HG02840 (cell line): ENCODE measurements around the gene HIVEP1.
"Not testable (repeated sequence)": the region's sequence is repeated elsewhere in the genome, so short reads cannot be mapped to it uniquely, and the experiment has no call there.

Experiments used
- ATAC-seq: cut with Tn5 transposase; IDR thresholded peaks from one replicate; pipeline ENCODE4 v1.9.1; 2021; ENCODE audit warnings: mild to moderate bottlenecking, moderate library complexity, moderate number of reproducible peaks; ENCODE audit not compliant: unreplicated experiment, low FRiP score

HIVEP1 gene

DNA sequence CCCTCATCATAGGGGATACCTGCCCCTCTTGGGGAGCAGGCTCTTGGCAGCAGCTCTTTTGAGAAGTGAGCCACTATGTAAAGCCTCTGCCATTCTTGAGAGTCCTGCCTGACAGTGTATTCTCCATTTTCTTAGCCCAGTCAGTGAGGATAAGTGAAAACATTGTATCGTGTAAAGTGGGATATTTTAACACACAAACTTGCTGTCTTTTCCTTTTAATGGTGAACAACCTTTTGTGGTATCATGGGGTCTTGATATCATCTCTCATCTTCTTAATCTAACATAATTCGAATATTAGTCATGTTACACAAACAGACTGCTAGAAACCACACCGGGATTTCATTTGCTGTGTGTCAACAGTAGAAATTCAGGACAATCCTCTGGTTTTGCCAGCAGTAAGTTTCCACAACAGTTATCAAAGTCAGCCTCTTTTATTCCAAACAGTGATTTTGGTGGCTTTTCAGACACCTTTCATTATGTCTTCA, 136.2 kb downstream of the HIVEP1 start:
- no peak for ATAC-seq

DNA sequence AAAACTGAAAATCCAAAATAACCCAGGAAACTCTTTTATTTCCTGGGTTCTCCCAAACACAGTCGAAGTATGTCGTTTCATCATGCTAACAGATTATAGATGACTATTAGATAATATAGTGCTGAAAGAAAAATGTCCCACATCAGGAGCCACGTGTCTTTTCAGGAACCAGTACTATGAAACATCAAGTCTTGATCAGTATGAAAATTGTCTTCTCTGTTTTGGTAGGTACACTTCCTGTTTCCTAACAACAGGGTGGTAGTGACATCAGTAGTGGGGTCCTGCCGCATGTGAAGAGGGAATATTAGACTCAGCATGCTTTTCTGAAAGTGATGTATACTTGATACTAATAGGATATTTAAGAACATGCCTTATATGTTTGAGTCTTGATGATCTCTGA, 136.7 kb downstream of the HIVEP1 start:
- ATAC-seq: no peak

DNA sequence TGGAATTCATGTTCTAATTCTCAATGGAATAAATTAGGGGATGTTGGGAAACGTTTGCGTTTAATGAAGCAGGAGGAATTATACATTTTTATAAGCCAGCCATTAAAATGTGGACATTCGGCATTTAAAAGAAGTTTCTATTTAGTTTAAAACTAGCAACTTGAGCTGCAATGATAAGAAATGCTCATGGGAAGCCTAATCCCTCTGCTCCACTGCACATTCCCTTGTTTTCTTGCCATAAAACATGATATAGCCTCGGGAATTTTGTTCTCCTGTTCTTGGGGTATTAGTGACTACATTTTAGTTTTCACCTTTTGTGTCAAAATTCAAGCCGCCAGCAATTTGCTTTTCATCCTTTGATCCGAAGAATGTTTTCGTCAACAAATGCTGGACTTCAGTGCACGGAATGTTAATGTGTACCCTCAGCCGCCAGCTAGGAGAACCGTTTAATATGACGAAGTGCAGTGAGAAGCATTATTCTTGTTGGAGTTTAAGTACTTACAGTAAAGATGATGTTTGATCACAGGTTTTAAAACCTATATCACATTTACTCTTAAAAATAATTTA, 137.9 kb downstream of the HIVEP1 start:
- ATAC-seq: no peak

DNA sequence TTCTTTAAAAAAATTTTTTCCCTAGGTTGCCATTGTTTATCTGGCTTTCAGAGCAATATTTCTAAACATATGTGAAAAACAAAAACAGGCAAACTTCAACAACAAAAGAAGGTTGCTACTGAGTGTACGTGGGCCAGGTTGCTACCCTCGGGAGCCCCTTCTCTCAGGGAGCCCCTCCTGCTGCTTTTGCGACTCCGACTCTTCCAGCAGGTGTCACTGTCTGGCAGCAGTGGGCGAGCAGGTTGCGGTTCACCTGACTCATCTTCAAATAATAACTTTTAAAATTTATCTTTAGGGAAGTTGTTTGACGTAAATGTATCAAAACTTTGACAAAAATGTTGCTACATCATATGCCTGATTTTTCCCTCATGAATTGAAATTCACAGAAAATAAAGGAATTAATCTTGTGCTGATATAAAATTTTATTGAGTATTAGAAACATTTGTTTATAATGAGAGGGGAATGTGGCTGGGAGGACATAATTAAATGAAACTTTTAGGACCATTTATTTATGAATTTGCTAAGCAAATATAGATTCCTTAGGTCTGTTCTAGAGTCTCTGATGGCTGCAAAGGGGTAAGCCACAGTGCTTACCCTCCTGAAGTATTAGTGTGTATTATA, 138.8 kb downstream of the HIVEP1 start:
- no peak for ATAC-seq

DNA sequence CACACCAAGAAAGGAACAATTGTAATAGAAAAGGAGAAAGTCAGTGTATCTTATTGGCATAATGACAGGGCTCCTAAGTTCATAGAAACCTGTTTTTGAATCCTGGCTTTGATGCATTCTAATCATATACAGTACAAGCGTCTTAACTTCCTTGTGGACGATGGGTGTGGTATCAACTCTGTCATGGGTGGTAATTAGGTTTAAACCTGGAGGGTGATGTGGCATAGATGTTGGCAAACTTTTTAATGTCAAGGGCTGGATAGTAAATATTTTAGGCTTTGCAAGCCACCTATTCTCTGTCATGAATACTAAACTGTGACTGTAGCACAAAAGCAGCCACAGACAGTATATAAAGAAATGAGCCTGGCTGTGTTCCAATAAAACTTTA, 139.3 kb downstream of the HIVEP1 start:
- no peak for ATAC-seq

DNA sequence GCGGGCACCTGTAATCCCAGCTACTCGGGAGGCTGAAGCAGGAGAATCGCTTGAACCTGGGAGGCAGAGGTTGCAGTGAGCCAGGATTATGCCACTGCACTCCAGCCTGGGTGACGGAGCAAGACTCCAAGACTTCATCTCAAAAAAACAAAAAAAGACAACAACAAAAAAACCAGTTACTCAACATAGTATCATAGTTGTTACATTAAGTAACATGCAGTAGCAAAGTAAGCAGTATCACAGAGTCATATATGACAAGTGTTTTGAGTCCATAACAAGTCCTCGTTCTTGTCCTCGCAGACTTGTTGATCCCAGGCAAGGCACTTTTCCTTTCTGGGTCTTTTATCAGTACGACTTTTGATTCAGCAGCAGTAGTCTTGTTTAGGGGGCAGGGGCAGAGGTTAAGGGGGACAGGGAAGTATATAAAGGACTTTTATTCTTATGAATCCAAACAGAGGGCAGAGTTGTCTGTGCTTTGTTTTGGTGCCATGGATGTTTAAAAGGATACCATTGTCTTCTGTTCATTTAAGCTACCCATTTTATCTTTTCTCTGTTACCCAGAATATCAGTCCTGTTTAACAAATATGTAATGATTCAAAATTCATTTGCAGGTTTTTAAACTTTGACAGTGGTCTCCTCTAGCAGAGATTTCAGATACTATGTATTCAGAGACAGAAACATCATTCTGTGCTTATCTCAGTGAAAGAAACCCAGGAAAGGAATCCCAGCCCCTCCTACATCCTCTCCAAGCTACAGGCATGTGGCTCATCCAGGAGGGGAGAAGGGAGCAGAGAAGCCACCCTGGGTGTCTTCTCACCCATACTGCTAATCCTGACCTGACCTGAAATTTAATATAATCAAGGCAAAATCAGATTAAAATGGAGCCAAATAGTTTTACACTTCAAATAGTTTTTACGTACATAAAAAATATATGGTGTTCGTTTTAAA, 140.2 kb downstream of the HIVEP1 start:
- no peak for ATAC-seq

DNA sequence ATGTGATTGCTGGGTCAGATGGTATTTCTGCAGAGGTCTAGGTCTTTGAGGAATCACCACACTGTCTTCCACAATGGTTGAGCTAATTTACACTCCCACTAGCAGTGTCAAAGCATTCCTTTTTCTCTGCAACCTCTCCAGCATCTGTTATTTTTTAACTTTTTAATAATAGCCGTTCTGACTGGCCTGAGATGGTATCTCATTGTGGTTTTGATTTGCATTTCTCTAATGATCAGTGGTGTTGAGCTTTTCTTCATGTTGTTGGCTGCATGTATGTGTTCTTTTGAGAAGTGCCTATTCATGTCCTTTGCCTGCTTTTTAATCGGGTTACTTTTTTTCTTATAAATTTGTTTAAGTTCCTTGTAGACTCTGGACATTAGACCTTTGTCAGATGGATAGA, 143.7 kb downstream of the HIVEP1 start:
- ATAC-seq: not testable (repeated sequence)

DNA sequence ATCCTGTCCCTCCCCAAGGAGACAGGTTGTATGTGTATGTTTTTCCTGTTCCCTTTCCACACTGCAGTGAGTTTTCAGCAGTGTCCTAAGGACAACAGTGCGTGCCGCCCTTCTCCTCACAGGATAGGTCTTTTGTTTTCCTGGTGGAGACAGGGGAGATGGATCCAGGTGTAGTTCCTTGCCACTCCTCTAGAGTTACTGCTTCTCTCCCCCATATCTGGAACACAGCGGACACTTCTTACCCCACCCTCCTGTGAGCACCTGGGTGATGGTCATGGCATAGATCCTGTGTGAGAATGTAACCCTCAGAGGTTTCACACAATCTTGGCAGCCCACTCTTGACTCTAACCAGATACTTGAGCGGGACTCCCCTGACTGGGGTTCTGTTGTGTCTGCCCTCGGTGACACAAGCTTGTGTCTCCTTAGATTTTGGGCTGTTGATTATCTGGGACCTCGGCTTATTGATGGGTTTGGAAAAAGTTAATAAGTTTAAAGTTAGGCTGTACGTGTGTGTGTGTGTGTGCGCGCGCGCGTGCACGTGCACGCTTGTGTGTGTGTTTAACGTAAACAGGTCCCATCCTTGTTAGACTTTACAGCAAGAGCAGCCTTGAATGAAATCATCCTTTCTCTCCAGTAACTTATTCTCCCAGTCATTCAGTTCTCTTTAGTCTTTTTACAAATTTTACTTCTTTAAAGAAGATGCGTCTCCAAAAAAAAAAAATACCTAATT, 146.7 kb downstream of the HIVEP1 start:
- no peak for ATAC-seq

DNA sequence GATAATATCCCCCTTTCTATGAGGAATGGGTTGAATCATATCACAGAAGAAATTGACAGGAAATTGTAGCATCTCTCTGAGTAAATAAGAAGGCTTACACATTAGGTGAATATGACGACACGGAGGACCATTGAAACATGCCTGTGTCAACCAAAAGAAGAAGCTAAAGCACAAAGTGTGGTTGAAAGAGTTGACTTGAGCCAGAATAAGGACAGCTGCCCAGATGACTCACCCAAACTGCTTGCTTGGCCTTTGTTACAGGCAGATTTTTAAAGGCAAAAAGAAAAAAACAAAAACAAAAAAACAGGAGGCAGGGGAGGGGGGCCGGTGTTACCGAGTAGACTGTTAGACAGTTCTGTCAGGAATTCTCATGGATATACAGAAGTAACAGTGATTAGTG, 148.2 kb downstream of the HIVEP1 start:
- ATAC-seq: no peak

DNA sequence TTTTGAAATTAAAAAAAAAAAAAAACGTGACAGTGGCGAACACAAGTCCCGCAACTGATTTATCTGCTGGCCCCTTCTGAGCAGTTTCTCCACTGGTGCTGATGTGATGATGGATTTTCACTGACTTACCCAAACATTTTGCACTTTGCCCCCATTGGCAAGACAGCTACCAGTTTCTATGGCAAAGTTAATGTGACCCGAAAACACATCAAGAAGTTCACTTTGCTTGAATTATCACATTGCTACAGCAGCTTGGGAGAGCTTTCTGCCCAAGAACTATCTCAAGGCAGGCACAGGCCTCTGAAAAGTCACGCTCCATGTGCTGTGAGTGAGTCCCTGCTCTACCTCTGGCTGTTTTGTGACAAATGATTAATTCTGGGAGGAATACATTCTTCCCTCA, 150.1 kb downstream of the HIVEP1 start:
- ATAC-seq: no peak

DNA sequence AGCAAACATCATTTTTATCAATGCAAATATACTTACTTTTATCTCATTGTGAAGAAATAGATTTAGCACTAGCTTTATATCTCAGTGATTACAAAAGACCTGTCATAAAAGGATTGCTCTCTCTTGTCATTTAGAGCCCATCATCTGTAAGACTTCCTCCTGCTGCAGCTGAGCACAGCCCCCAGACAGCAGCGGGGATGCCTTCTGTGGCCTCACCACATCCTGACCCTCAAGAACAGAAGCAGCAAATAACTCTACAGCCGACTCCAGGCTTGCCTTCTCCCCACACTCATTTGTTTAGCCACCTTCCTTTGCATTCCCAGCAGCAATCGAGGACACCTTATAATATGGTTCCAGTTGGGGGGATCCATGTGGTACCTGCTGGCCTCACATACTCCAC, 151.0 kb downstream of the HIVEP1 start:
- ATAC-seq: no peak

DNA sequence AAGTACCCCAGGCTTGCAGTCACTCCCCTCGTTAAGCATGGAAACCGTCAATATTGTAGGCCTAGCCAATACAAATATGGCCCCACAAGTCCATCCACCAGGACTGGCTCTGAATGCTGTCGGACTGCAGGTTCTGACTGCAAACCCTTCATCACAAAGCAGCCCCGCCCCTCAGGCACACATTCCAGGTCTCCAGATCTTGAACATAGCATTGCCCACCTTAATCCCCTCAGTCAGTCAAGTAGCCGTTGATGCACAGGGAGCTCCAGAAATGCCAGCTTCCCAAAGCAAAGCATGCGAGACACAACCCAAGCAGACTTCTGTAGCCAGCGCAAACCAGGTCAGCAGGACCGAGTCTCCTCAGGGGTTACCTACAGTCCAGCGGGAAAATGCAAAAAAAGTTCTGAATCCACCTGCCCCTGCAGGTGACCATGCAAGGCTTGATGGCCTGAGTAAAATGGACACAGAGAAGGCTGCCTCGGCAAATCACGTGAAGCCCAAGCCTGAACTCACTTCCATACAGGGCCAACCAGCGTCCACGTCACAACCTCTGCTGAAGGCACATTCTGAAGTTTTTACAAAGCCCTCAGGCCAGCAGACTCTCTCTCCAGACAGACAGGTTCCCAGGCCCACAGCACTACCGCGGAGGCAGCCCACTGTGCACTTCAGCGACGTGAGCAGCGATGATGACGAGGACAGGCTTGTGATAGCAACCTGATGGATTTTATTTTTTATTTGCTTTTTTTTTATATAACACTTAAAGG, 151.8 kb downstream of the HIVEP1 start:
- no peak for ATAC-seq

DNA sequence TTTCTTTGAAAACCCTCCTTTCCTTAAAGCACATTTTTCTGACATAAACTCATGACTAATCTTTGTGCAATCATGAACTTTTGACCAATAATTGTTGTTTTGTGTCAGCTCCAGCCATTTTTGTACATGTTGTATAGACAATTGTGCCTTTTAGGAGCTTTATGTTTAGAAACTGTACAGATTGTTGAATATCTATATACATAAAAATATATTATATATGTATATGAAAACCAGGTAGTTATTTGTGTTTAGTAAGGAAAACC, 152.3 kb downstream of the HIVEP1 start:
- ATAC-seq: no peak

DNA sequence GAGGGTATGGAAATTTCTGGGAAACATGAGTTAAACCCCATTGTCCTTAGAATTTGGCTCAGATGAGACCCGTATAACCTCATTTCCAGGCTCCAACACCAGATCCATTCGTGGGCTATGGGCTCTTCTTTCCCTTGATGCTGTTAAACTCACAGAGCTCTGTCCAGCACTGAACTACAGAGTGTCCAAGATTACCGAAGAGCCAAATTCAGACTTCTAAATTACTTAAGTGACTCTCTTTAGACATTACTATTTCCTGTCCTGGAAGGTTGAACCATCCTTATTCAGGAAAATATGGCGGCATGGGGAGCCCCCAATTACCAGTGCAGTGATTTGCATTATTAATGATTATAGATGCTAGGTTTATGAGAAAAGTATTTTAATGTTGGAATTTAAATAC, 153.2 kb downstream of the HIVEP1 start:
- no peak for ATAC-seq

DNA sequence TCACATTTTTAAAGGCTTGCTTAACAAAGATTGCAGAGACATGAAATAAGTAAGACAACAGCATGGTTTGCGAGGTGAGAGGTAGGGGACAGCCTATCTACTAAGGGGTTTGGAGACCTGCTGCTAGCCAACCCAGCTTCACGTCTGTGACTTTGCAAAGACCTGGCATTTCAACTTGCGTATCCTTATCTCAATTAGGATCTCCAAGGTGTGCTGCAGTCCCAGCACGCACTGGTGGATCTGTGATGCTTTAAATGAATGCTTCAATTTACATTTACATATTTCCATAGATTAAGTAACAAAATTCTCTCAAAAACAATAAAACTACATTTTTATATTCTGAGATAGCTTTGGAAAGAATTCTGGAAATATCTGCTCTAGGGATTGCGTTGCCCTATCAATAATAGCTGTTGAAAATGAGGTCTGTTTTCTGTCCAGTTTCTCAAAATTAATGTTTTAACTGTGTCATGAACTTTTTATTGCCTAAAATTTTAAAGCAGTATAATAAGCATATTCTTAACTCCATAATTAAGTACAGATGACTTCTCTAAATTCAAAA, 153.7 kb downstream of the HIVEP1 start:
- ATAC-seq: no peak

DNA sequence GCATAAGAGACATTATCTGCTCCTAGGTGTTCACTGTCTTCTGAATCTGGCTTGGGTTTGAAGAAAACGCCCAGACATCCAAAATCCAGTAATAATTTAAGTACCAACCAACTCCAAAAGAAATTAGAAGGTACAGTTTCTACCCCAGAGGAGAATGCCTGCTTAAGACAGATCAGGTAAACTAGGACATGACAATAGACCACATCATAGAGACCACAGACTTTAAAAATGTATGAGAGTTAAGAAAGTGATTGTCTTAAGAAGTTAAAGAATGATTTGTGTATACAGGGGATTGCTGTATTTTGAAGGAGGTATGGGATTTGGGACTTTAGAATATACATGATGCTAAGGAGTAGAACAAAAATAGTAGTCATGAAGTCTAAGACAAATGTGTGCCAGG, 157.3 kb downstream of the HIVEP1 start:
- ATAC-seq: no peak

DNA sequence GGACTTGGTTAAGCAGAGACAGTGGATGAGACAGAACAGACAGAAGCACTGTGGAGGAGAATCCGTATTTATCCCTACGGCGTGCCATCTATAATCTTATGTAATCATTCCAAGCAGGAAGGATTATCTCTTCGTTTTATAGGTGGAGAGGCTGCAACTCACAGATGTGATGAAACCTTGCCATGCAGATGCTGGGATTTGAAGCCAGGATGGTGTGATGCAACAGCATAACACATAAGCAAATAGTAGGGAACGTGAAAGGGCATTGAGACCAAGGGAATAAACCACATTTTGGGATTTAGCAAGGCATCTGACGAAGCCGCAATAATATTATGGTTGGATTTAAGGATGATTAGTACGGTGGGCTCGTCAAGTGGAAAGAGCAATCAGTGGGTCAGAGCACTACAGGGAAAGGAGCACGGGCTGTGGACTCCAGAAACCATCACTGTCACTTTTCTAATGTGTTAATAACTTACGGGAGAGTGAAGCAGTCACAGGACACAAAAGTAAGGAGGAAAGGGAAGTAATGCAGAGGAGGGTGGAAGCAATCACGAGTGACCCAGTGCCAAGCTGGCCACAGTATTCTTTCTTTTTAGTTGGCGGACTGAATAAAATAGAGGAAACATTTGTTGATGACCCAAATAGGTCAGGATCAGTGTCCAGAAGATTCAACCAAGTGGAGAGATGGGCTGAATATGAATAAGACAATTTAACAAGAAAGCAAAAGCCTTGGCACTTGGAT, 158.4 kb downstream of the HIVEP1 start:
- ATAC-seq: no peak

DNA sequence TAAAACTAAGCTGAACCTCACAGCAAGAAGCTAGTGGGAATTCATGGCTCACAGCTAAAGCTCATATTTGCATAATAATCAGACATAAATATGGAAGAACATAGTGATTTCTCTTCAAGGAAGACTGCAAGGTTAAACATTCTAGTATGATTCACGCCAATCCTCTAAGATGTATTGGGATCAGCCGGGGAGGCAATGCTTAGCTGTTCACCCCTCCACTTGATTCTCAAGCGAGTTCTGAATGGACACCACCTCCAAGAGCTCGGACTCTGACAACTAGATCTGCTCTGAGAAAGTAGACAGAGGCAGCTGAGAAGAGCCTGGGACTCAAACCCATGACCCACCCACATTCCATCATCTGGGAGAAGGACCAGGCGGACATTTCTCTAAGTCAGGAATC, 159.6 kb downstream of the HIVEP1 start:
- ATAC-seq: no peak

DNA sequence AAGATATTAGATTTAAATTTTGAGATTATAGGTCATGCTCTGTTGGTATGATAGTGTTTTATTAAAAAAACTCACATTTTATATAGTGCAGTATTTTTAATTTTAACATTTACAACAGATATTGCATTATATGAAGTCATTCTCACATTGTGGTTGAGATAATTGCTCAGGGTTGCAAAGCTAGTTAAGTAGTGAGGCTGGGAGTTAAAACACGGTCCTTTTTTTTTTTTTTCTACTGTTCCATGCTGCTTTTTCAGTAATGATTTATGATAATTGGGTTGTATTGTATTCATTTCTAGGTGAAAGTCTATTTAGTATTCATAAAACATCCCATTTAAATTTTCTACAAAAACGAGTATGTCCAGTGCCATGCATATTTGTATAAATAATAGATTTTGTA, 160.5 kb downstream of the HIVEP1 start:
- no peak for ATAC-seq
